Parathyroid adenoma (tissue), 2 donors: Measurements from ENCODE around the gene MEOX1.
"Not testable (repeated sequence)": the region's sequence is repeated elsewhere in the genome, so short reads cannot be mapped to it uniquely, and the experiment has no call there.

ENCODE experiments used
- H2AFZ ChIP-seq: fragments of 300-600 bp; sonication (generic); one replicate; pipeline ENCODE4 v1.7.0; 2017; ENCODE audit warnings: antibody characterized with exemption, mild to moderate bottlenecking
- H3K27ac ChIP-seq: fragments of 300-600 bp; sonication (generic); one replicate; pipeline ENCODE4 v1.7.0; 2017
- H3K27me3 ChIP-seq: fragments of 300-600 bp; sonication (generic); one replicate; pipeline ENCODE4 v1.7.0; 2017; ENCODE audit warnings: low read length; ENCODE audit not compliant: control insufficient read depth, insufficient read depth
- H3K36me3 ChIP-seq: fragments of 300-600 bp; sonication (generic); one replicate; pipeline ENCODE4 v1.7.0; 2017; ENCODE audit warnings: low read length; ENCODE audit not compliant: control insufficient read depth, insufficient read depth
- H3K4me1 ChIP-seq: fragments of 300-600 bp; sonication (generic); one replicate; pipeline ENCODE4 v1.7.0; 2017; ENCODE audit warnings: control low read depth
- H3K4me2 ChIP-seq: fragments of 300-600 bp; sonication (generic); one replicate; pipeline ENCODE4 v1.7.0; 2017; ENCODE audit warnings: low read length
- H3K4me3 ChIP-seq: fragments of 300-600 bp; sonication (generic); one replicate; pipeline ENCODE4 v1.7.0; 2017; ENCODE audit warnings: low read depth, low read length
- H3K79me2 ChIP-seq: fragments of 300-600 bp; sonication (generic); one replicate; pipeline ENCODE4 v1.7.0; 2017; ENCODE audit warnings: control low read depth
- H3K9ac ChIP-seq: fragments of 300-600 bp; sonication (generic); one replicate; pipeline ENCODE4 v1.7.0; 2017; ENCODE audit warnings: mild to moderate bottlenecking
- H3K9me3 ChIP-seq: fragments of 300-600 bp; sonication (generic); one replicate; pipeline ENCODE4 v1.7.0; 2017; ENCODE audit warnings: low read length; ENCODE audit not compliant: control insufficient read depth
- TF ChIP-seq, protein P1 (sequence below): fragments of 300-600 bp; sonication (generic); IDR thresholded peaks from one replicate; pipeline ENCODE4 v1.7.0; 2017; ENCODE audit warnings: antibody characterized with exemption, mild to moderate bottlenecking
- donor health status: primary hyperparathyroidism.

Gene MEOX1

GRCh38 chr17:43603321-43603720 lies 58.4 kb downstream of the MEOX1 start:
- Histone ChIP-seq H3K79me2 (no peaks in the 10 kb centered on the region), H3K9ac (no peak overlapping the region), H3K36me3 (no peaks in the 10 kb centered on the region), H3K4me3 (no peak overlapping the region), H3K27me3 (no peaks in the 10 kb centered on the region), H2AFZ (no peak overlapping the region), H3K27ac (no peak overlapping the region), H3K4me1 (no peaks in the 10 kb centered on the region), H3K4me2 (no peak overlapping the region), H3K9me3 (no peaks in the 10 kb centered on the region)
- TF ChIP-seq, protein P1, sequence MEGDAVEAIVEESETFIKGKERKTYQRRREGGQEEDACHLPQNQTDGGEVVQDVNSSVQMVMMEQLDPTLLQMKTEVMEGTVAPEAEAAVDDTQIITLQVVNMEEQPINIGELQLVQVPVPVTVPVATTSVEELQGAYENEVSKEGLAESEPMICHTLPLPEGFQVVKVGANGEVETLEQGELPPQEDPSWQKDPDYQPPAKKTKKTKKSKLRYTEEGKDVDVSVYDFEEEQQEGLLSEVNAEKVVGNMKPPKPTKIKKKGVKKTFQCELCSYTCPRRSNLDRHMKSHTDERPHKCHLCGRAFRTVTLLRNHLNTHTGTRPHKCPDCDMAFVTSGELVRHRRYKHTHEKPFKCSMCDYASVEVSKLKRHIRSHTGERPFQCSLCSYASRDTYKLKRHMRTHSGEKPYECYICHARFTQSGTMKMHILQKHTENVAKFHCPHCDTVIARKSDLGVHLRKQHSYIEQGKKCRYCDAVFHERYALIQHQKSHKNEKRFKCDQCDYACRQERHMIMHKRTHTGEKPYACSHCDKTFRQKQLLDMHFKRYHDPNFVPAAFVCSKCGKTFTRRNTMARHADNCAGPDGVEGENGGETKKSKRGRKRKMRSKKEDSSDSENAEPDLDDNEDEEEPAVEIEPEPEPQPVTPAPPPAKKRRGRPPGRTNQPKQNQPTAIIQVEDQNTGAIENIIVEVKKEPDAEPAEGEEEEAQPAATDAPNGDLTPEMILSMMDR, result no peak

- not testable (repeated sequence) for H3K36me3 ChIP-seq, H3K9me3 ChIP-seq, H3K4me1 ChIP-seq, H3K9ac ChIP-seq, H2AFZ ChIP-seq, H3K27me3 ChIP-seq, H3K27ac ChIP-seq, H3K4me2 ChIP-seq, H3K4me3 ChIP-seq, H3K79me2 ChIP-seq
Measured at GRCh38 chr17:43602556-43602955, 59.2 kb downstream of the MEOX1 start.

- no peak overlapping the region for H3K4me2 ChIP-seq
- H3K79me2 ChIP-seq, result no peaks in the 10 kb centered on the region
- H2AFZ ChIP-seq, result no peak overlapping the region
- no peaks in the 10 kb centered on the region for H3K27me3 ChIP-seq
- H3K9ac ChIP-seq, result no peak overlapping the region
- no peaks in the 10 kb centered on the region for H3K4me1 ChIP-seq
- no peak overlapping the region for H3K4me3 ChIP-seq
- no peaks in the 10 kb centered on the region for H3K36me3 ChIP-seq
- H3K9me3 ChIP-seq, result no peaks in the 10 kb centered on the region
- TF ChIP-seq, protein P1, result no peak
- H3K27ac ChIP-seq, result no peak overlapping the region
Measured at GRCh38 chr17:43601280-43602039, 60.3 kb downstream of the MEOX1 start.

DNA sequence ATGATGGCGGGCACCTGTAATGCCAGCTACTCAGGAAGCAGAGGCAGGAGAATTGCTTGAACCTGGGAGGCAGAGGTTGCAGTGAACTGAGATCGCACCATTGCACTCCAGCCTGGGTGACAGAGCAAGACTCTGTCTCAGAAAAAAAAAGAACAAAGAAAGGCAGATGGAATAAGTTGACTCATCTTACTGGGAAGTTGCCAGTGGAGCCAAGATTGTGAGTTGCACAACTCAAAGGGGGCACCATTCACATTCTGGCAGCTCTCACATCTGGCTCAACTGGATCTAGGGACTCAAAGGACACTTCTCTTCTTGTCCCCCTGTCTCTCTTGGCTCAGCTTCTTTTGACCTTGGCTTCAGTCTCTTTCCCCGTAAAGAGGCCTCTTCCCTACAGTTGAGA lies 61.9 kb downstream of the MEOX1 start:
- no peaks in the 10 kb centered on the region for H3K36me3 ChIP-seq
- H2AFZ ChIP-seq, result no peak overlapping the region
- no peaks in the 10 kb centered on the region for H3K4me1 ChIP-seq
- no peaks in the 10 kb centered on the region for H3K9me3 ChIP-seq
- H3K9ac ChIP-seq, result no peak overlapping the region
- H3K4me2 ChIP-seq, result no peak overlapping the region
- no peaks in the 10 kb centered on the region for H3K27me3 ChIP-seq
- TF ChIP-seq, protein P1, result no peak
- no peaks in the 10 kb centered on the region for H3K79me2 ChIP-seq
- H3K27ac ChIP-seq, result no peak overlapping the region
- no peak overlapping the region for H3K4me3 ChIP-seq

DNA sequence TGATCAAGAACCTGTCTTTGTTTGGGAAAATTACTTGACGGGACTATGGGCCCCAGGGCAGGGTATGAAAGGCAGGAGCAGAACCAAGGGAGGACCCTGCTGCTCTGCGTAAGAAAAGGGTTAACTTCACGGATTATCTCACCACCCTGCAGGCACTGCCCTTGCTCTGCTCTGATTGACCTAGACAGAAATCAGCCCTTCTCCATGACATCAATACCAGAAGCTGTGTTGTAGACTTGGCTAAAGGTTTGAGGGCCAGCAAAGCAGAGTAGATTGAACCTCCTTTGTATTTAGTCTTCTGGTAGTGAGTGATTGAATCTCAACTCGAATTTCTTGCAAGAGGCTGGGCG lies 62.7 kb downstream of the MEOX1 start:
- Histone ChIP-seq H3K9ac (no peak overlapping the region), H3K4me2 (no peak overlapping the region), H3K4me3 (no peak overlapping the region), H3K27me3 (no peaks in the 10 kb centered on the region), H2AFZ (no peak overlapping the region), H3K4me1 (no peaks in the 10 kb centered on the region), H3K27ac (no peak overlapping the region), H3K36me3 (no peaks in the 10 kb centered on the region), H3K9me3 (no peaks in the 10 kb centered on the region), H3K79me2 (no peaks in the 10 kb centered on the region)
- TF ChIP-seq, protein P1, result no peak
